HG02642 (cell line): ENCODE results near the gene ZNF652.

Source experiments
- ATAC-seq: cut with Tn5 transposase; IDR thresholded peaks from one replicate; pipeline ENCODE4 v1.9.1; 2021; ENCODE audit warnings: mild to moderate bottlenecking; ENCODE audit not compliant: unreplicated experiment, poor library complexity

Gene ZNF652

DNA sequence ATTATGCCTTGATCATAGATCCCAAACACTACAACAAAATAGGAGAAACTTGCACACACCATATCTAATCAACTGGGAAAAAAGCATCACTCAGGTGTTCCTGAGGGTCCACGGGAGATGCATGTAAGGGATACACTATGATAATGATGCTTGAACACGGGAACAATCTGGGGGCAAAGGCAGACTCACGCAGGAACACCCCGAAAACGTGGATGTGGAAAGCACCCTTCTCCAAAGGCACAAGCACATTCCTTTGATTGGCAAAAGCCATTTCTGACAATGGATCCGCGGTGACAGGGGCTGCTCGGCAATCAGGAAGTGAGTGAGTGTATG lies 1.3 kb downstream of the ZNF652 start:
- ATAC-seq, result no peak

DNA sequence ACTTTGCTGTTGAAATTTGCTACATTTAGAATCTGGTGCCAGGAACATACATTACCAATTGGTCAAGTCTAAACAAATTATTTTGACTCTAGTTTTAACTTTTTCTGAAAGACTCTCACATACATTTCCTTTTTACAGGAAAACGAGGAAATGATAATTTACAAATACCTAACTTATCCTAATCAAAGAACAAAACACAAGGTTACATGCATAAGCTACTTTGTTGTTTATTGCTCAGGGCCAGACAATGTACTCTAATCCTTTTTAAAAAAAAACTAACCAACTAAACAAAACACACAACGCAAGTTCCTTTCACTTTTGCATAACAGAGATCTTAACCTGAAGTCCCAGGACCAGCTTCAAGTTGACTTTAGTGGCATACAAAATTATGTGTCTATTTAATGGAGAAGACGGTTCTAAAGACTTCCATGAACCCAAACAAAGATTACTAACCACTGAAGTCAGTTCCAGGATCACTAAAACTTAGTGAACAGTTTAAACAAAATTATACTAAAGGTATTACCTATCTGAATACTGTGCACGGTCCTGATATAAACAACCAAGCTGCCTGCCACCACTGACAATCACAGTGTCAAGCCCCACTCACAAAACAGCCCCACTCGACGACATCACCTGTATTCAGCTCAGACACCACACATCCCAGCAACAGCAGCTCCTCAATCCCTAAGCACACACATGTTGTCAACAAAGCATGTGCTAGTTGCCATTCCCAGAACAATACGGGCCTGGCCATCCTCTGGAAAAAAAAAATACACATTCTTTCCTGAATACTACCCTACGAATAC lies 1.9 kb downstream of the ZNF652 start:
- ATAC-seq, result no peak

DNA sequence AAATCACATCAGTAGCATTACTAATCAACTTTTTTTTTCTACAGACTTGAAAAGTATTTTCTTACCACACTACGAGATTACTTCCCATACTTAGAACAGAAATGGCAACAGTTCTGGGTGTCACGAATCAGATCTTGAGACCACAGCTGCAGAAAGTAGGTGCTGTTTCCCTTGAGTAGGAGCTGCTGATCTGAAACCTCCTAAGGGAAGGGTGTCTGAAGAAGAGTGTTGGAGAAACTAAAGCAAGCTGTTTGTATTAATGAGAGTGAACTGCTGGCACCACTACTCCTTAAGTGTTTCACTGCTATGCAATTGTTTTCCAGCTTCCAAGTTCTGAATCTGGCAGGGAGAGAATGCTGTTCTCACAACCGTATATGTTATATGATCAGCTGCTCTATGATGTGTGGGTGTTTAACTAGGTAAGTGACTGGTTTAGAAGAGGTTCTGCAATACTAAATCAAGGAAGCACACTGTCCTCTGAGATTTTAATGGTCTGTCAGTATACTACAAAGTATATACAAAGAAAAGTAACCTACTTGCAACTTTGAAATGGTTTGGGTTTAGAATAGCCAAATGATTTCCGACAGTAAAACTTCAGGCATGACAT lies 3.3 kb downstream of the ZNF652 start:
- no peak for ATAC-seq

DNA sequence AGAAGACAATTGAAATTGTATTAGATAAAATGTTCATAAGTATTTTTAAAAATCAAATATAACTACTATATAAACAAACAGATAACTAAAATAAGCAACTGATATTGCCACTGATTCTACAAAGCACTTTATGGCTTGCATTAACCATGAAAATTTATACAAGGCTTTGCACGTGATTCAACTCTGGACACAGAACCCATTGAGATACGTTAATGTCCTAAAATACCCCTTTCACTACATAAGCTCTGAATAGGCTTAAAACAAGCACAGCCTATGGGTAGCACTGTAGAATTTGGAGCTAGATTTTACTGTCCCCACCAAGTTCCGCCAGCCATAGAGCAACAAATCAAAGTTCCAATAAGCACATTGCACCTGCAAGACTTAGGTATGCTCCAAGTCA lies 4.5 kb downstream of the ZNF652 start:
- ATAC-seq, result no peak

DNA sequence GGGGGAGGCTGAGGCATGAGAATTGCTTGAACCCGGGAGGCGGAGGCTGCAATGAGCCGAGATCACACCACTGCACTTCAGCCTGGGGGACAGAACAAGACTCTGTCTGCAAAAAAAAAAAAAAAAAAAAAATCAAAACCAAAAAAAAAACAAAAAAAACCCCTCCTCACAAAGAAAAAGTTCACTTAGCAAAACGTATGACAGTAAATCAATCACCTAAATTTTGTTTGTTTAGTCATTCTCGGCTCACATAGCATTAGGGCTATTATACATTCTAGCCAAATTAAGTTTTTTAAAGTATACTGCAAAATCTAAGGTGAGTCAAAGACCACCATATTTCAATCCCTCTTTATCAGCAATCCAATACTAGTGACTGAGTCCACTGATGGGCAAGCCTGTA lies 5.7 kb downstream of the ZNF652 start:
- no peak for ATAC-seq

DNA sequence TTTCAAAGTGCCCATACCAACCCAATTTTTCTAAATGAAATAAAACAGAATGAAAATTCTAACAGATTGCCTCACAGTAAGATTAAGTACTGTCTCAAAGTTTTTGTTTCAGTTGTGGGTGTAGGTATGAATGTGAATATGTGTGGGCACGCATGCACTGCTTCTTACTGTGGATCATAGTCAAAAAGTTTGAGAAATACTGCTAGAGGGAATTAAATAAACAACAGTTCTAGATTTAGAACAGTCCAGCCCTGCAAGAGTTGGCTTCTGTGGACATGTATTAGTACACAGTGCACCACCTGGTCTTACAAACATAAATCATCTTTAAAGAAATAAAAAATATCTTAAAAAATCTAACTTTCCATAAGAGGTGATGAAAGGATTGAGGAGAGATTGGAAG lies 8.4 kb downstream of the ZNF652 start:
- ATAC-seq, result no peak

DNA sequence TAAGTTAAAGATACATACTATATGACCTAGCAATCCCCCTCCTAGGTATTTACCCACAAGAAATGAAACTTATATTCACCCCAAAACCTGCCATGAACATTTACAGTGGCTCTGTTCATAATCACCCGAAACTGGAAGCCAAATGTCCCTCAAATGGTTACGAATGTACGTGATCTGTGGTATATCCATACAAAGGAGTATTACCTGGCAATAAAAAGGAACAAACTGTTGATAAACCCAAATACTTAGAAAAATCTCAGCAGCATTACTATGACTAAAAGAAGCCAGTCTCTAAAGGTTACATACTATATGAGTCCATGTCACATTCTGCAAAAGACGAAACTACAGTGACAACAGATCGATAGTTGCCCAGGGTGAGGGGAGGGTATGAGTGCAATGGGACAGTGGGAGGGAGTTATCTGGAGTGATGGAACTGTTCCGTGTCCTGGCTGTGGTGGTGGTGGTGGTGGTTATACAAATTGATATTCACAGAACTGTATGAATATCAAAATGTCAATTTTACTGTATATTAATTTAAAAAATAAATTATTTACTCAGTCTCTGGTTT lies 9.4 kb downstream of the ZNF652 start:
- ATAC-seq, result no peak

DNA sequence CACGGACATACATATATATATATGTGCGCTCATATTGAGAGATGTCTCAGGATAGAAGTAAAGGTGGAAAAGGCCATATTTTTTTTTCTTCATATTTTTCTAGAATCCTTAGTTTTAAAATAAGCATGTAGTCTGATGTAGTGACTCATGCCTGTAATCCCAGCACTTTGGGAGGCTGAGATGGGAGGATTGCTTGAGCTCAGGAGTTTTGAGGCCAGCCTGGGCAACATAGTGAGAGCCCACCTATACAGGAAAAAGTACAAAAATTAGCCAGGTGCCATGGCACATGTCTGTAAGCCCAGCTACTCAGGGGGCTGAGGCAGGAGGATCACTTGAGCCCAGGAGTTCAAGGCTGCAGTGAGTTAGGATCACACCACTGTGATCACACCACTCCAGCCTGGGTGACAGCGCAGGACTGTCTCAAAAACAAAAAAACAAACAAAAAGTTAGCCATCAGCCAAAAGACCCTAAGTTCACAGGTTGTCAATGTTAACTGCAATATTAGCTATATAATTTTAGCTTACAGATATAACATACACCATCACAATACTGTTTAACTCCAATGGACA lies 10.4 kb downstream of the ZNF652 start:
- ATAC-seq, result no peak

DNA sequence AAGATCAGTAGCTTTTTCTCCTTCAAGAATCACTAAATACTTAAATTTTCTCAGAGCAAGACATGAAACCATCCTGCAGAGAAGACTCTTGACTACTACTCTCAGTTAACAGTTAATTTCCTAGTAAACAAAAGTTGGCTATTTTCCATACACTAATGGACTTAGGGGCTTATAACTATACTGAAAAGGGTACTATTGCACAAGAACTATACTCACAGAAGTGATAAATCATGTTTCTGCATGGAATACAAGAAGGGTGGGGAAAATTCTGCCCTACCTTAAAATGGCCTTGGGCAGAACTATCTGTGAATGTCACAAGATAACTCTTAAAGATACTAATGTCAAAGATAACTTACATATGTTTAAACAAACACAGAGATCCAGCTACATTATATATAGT lies 12.5 kb downstream of the ZNF652 start:
- ATAC-seq, result no peak

DNA sequence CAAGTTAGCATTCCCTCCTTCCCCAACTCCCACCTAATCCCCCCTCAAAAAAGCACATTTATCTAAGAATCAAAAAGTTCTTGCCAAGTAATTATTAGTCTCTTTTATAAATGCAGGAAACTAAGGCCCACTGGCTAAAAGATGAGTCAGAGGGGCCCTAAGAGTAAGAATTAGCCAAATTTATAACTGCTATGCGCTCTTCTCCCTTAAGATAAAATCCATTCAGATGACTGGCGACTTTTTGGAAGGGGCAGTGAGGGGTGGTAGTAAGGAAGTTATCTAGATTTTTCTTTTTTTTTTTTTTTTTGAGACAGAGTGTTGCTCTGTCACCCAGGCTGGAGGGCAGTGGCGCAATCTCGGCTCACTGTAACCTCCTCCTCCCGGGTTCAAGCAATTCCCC lies 17.1 kb downstream of the ZNF652 start:
- no peak for ATAC-seq

DNA sequence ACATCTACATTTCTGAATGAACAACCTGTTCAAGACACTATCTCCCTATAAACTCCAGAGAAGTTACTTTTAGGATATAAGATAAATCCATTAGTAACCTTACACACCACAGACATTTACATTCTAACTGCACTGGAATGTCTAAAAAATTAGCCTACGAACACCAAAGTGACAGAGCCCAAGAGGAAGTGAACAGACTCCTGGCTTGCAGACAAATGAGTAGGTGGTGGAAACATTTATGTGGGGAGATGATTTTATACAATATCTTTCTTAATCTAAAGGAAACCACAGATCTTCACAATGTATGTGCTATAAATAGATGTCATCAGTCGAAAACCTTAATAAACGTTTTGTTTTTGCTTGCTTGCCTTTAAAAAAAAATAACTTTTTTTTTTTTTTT lies 18.8 kb downstream of the ZNF652 start:
- ATAC-seq, result no peak

DNA sequence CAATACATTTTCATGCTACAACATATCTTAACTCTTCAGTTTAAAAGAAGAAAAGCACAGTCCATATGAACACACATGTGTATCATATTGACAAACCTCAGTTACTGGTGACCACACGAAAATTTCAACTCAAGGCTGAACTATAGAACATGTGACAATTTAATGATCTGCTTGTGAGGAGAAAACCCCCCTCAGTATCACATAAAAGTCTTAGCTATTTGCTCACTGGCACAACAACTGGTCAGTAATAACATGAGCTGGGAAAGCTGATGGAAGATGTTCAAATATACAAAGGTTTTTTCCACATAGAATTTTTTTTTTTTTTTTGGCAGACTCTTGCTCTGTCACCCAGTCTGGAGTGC lies 19.5 kb downstream of the ZNF652 start:
- peak; percentile 25 for ATAC-seq

DNA sequence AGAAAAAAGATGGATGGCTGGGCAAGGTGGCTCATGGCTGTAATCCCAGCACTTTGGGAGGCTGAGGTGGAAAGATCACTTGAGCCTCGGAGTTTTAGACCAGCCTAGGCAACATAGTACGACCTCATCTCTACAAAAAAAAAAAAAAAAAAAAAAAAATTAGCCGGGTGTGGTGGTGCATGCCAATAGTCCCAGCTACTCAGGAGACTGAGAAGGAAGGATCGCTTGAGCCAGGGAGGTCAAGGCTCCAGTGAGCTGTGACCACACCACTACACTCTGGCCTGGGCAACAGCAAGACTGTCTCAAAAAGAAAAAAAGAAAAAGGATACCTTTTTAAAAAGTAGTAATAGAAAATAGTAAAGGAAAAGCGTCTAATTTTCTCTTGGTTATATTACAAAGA lies 20.7 kb downstream of the ZNF652 start:
- ATAC-seq, result peak; percentile 24

DNA sequence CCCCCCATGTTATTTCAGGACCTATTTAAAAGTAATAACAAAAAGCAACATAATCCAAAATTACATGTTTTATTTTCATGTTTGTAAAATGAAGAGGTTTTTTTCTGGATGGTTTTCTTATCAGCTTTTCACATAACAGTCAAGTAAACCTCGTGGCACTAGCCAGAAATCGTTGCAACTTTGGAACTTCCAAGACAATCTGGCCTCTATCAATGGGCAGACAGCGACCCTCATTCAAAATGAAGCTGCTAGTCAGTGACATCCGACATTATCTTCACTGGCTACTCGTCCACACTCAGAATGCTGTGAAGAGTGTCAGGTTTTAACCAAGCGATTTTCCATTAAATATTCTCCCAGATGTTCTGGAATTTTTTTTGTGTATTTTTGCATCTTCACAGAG lies 22.7 kb downstream of the ZNF652 start:
- ATAC-seq, result no peak

DNA sequence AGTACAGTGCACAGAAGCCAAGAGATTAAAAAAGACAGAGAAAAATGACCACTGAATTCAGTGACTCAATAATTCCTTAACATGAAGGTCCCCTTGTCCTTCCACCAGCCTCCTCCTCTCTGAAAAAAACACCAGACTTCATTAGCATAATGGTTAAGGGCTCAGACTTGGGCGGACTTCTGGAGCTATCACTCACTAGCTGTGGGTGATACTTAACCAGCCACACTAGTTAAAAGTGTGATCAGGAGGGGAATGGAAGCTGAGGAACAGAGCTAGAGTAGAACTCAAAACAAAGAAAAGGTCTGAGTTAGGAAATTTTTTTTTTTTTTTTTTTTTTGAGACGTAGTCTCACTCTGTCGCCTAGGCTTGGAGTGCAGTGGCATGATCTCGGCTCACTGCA lies 23.2 kb downstream of the ZNF652 start:
- ATAC-seq, result no peak

DNA sequence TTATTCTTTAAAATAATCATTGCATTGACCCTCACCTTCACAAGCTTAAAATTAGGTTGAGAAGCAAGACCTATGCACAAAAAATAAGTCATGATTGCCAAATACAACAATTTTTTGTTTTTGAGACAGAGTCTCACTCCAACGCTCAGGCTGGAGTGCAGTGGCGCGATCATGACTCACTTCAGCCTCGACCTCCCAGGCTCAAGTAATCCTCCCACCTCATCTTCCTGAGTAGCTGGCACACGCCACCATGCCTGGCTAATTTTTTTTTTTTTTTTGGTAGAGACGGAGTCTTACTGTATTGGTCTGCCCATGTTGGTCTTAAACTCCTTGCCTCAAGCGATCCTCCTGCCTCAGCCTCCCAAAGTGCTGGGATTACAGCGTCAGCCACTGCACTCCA lies 24.2 kb downstream of the ZNF652 start:
- no peak for ATAC-seq

DNA sequence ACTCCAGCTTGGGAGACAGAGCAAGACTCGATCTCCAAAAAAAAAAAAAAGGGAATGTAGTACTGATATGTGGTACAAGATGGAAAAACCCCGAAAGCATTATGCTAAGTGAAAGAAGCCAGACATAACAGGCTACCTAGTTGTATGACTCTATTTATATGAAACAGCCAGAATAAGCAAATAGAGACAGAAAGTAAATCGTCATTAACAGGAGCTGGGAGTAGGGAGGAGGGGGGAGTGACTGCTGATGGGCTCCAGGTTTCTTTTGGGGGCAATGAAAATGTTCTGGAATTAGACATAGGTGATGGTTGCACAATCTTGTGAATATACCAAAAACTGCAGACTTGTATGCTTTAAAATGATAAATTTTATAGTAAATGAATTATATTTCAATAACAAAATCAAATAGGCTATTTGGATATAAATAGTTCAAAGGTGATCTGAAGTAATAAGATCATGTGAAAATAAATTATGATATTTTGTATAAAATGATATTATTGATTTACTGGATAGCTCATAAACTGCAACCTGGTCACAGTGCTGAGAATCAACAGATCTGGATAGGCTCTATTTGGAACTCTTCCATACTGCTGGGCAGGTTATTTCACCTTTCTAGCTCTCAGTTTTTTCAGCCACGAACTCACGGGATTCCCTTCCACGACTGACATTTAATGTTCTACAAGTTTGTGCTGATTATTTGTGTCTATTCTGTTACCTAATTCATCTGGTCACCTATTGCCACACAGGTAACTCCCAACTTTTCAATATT lies 27.1 kb downstream of the ZNF652 start:
- ATAC-seq, result no peak

DNA sequence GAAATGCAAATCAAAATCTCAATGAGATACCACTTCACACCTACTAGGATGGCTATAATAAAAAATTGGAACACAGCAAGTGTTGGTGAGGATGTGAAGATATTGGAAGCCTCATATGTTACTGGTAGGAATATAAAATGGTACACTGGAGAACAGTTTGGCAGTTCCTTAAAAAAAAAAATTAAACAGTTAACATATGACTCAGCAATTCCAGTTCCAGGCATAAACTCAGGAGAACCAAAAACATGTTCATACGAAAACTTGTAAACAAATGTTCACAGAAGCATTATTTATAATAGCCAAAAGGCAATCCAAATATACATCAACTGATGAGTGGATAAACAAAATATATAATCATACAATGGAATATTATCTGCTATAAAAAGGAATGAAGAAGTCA lies 28.2 kb downstream of the ZNF652 start:
- ATAC-seq, result no peak

DNA sequence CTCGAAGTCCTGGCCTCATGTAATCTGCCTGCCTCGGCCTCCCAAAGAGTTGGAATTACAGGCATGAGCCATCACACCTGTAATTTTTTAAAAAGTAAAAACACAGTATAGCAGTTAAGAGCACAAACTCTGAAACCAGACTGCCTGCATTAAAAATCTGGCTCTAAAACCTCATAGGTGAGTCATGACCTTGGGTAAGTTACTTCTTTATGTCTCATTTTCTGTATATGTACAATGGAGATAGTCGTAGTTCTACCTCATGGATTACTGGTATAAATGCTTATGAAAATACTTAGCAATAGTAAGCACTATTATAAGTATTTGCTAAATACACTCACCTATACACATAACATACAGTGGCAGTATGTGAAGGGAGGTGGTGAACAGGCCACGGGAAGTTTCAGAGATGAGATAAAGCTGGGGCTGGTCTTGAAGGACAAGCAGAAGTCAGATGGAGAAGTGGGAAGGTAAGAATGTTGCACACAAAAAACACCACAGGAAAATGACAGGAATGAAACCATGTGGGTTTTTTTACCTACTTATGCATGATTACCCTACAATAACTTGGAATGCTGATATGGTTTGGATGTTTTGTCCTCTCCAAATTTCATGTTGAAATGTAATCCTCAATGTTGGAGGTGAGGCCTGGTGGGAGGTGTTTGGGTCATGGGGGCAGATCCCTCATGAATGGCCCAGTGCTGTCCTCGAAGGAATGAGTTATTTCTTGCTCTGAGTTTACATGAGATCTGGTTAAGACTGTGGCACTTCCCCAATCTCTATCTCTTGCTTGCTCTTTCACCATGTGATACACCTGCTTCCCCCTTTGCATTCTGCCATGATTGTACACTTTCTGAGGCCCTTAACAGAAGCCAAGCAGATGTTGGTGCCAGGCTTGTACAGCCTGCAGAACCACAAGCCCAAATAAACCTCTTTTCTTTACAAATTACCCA lies 33.9 kb downstream of the ZNF652 start:
- ATAC-seq, result peak; percentile 52

DNA sequence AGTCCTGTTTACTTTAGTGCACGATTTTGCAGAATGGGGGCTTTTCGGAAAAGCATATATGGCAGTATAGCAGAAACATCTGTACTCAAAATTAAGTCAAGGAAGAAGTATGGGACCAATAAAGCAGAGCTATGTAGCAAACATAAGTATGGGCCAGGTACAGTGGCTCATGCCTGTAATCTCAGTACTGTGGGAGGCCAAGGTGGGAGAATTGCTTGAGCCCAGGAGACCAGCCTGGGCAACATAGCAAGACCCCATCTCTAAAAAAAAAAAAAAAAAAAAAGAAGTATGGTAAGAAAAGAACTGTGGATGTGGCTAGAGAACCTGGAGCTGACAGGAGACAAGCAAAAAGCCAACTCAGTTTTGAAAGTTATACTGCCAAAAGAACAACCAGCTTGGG lies 36.1 kb downstream of the ZNF652 start:
- no peak for ATAC-seq
